GM21723 (cell line): Measurements from ENCODE around the gene TMEM33.
"Not testable (repeated sequence)": the region's sequence is repeated elsewhere in the genome, so short reads cannot be mapped to it uniquely, and the experiment has no call there.

Experiments
- ATAC-seq: cut with Tn5 transposase; IDR thresholded peaks from one replicate; pipeline ENCODE4 v1.9.1; 2021; ENCODE audit warnings: mild to moderate bottlenecking, moderate library complexity; ENCODE audit not compliant: unreplicated experiment

The TMEM33 gene, protein sequence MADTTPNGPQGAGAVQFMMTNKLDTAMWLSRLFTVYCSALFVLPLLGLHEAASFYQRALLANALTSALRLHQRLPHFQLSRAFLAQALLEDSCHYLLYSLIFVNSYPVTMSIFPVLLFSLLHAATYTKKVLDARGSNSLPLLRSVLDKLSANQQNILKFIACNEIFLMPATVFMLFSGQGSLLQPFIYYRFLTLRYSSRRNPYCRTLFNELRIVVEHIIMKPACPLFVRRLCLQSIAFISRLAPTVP

GRCh38 chr4:41934901-41935651 lies at the start of gene TMEM33:
Gene TMEM33 (plus strand): TSS chr4:41935429. CDS start chr4:41935485, 56 bp downstream.
- ATAC-seq: peak; percentile 97

DNA sequence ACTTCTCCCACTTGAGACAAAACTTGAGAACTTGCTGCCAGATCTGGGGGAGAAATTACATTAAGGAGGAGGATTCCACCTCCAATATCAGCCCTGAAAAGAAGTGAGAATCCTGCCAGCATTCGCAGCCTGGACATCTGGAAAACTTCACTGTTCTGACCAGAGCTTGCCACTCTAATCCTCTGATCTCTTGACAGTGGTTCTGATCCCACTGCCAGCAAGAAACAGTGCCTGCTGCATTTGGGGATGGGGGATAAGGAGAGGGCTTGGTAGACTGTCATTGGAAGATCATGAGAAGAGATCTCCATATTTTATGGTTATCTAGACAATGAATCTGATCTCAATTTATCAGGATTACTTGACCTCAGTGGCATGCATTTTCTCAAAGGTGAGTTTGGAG lies 49.8 kb upstream of the TMEM33 start:
- ATAC-seq: no peak

DNA sequence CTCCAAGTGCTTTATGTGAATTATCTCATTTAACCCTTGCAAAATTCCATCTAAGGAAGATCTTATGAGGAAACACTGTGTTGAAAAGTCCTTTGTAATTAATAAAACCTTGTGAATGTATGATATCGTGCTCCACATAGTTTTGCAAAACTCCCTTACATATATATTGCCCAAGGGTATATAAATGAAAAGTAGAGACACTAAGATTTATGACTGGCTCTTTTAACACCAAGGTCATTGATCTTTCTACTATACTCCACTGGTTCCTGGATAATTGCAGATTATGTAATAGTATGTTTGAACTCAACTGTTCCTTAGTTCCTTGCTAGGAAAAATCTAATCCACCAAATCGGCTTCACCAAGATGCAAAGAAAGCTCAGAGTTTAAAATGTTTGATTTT lies 48.0 kb upstream of the TMEM33 start:
- ATAC-seq: no peak

DNA sequence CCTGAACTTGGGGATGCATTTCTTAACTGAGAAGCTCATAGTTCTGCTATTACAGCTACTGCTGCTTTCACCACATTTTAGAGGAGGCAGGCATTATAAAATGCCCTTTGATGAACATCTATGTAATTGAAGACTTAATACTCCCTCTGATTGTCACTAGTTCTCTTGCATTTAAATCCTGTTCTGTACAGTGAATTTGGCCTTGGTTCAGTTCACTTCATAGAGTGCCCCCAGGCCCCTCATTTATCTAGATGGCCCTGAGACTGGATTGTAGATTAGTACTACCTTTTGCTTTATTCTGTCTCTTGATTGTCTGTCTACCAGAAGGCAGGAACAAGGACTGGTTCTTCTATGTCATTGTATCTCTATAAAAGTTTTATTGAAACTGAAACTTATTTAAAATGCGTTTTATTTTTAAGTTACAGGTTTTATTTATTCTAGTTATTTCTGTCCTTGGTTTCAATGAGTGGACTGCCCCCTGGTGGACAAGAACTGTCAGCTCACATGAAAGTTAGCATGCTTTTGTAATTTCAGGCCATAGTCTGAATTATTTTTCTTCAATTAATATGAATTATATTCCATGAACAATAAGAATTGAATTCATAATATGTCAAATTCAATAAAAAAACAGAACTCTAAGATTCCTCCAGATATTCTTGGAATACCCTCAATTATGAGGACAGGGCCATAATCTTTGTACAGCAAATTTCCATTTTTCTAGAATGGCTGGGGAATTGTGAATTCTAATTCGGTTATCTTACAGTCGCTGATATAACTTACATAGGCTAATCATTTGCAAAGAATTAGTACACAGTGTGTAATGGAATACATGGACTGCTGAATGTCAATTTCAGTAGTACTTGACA lies 47.2 kb upstream of the TMEM33 start:
- no peak for ATAC-seq

DNA sequence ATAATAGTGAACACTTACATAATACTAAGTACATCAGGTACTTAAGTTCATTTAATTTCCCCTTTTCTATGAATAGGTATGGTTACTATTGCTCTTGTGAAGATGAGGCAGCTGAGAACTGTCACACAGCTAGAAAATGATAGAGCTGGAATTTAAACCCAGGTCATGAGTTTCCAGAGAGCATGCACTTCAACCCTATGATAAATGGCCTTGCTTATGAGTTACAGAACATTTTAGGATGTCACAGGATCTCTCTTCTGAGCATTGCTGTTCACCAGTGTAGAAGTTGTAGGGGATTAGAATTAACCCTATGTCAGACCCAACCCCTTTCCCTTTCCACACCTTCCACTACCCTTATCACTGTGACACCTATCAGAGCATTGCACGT lies 46.5 kb upstream of the TMEM33 start:
- ATAC-seq: no peak

DNA sequence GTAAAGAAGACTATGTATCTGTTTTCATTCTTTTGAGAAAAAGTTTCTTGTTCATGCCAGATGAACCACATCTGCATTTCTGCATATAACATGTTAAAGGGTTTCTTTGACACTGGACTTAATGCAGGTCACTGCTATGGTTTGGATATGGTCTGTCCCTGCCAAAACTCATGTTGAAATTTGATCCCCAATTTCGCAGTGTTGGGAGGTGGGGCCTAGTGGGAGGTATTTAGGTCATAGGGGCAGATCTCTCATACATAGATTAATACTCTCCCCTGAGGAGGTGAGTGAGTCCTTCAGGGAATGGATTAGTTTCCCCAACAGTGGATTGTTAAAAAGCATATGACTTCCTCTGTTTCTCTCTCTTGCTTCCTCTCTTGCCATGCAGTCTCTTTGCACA lies 45.9 kb upstream of the TMEM33 start:
- ATAC-seq: no peak

- ATAC-seq: no peak
These were observed 45.1 kb upstream of the TMEM33 start for GRCh38 chr4:41890085-41890484.

GRCh38 chr4:41896648-41897047 lies 38.6 kb upstream of the TMEM33 start:
- no peak for ATAC-seq

GRCh38 chr4:41897698-41898097 lies 37.5 kb upstream of the TMEM33 start:
- ATAC-seq: no peak

DNA sequence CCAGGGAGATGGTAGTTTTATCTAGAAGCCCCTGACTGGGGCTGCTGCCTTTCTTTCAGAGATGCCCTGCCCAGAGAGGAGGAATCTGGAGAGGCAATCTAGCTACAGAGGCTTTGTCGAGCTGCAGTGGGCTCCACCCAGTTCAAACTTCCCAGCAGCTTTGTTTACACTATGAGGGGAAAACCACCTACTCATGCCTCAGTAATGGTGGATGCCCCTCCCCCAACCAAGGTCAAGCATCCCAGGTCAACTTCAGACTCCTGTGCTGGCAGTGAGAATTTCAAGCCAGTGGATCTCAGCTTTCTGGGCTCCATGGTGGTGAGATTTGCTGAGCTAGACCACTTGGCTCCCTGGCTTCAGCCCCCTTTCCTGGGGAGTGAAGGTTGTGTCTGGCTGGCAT lies 26.1 kb upstream of the TMEM33 start:
- ATAC-seq: not testable (repeated sequence)

GRCh38 chr4:41912546-41912945 lies 22.7 kb upstream of the TMEM33 start:
- ATAC-seq: no peak

- no peak for ATAC-seq
These were observed 21.7 kb upstream of the TMEM33 start for GRCh38 chr4:41913509-41913908.

- no peak for ATAC-seq
These were observed 17.0 kb upstream of the TMEM33 start for GRCh38 chr4:41918278-41918677.

- not testable (repeated sequence) for ATAC-seq
These were observed 14.8 kb upstream of the TMEM33 start for GRCh38 chr4:41920416-41920815.

- ATAC-seq: no peak
These were observed 13.8 kb upstream of the TMEM33 start for GRCh38 chr4:41921476-41921875.

- ATAC-seq: no peak
These were observed 7.3 kb upstream of the TMEM33 start for GRCh38 chr4:41927796-41928499.

- no peak for ATAC-seq
These were observed 4.9 kb upstream of the TMEM33 start for GRCh38 chr4:41930139-41930831.

DNA sequence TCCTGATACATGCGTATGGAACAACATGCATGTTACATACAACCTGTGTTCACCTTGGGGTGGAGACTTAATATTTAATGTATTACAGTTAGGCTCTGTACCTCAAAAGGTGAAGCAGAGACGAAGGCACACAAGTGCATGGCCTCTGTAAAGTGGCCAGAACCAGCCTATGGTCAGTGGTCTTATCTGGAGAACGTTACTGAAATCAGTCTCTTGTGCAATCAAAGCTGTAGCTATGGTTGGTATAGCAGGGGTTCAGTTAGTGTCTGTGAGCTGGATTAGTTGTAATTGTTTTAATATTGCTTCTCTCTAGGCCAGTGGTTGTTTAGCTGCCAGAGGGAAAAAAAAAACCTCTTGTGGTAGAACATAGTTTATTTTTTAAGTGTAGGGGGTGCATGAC lies 2.2 kb upstream of the TMEM33 start:
- no peak for ATAC-seq

DNA sequence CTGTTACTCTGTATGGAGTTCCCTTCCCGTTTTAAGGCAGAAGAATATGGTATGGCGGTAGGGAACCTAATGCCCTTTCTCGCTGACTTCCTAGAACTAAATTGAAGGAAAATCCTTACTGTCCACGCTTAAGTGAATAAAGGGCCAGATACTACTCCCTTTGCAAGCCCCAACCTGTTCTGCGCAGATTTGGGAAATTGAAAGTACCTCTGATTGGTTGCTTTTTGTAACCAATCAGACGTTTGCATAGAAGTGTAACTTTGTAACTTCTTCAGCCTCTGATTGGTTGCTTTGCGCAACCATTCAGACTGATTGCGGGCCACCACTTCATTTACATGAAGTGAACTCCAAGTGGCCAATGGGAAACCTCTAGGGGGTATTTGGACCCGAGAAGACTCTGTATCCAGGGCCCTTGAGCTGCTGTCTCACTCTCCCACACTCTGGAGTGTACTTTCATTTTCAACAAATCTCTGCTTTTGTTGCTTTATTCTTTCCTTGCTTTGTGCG lies 1.2 kb upstream of the TMEM33 start:
- ATAC-seq: no peak

- ATAC-seq: no peak
These were observed 722 bp upstream of the TMEM33 start for GRCh38 chr4:41934514-41934900.
